ENCODE measurements around the gene TRIM32.
A peak's percentile ranks its signal among the peaks of the same experiment; 100 is the strongest.
"Not testable (repeated sequence)": the region's sequence is repeated elsewhere in the genome, so short reads cannot be mapped to it uniquely, and the experiment has no call there.

Gene TRIM32

DNA sequence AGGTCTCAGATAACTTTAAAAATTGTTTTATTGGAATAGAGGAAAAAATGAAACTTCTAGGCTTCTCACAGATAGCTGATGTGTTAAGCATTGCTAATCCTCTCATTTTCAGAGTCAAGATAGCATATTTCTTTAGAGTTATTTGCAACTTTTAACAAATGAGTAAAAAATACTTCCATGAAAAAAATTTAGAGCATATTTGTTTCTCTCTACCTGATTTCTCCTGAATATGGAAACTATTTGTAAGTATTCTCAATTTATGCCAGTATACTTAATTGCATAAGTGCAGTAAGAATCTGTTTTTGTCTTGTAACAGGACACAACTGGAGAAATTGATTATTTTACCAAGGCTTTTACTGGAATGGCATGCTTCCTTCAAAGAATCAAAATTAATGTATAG is 3.6 kb upstream of the TRIM32 start:
- no peak for DNase-seq

DNA sequence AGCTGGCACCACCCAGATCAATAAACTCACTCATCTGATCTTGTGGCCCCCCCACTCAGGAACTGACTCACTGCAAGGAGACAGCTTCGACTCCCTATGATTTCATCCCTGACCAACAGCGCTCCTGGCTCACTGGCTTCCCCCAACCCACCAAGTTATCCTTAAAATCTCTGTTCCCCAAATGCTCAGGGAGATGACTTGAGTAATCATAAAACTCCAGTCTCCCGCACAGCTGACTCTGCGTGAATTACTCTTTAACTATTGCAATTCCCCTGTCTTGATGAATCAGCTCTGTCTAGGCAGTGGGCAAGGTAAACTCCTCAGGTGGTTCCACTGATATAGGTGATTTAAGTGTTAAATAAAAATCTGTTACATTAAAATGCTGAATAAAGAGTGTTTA is 1.9 kb upstream of the TRIM32 start:
- DNase-seq = no peak

GRCh38 chr9:116686135-116686534 is 970 bp upstream of the TRIM32 start:
- no peak for DNase-seq

GRCh38 chr9:116686693-116687073 is 422 bp upstream of the TRIM32 start:
- DNase-seq = no peak

DNA sequence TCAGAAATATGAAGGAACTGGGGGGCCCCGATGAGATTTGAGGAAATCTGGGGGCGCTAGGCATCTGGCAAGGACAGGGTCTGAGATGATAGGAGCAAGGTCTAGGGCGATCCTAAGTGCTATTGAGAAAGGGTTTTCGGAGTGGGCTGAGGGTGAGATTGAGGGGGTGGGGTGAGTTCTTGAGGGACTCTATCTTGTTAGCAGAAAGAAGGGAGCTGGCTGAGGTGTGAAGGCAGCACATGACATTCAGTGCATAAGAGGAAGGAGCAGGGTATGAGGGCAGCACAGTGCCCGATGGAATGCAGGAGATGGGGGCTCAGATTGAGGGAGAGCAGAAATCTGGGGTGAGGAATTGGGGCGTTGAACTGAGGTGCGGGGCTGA is 640 bp downstream of the TRIM32 start:
- DNase-seq = no peak

- DNase-seq = no peak
These were observed 1.8 kb downstream of the TRIM32 start for GRCh38 chr9:116688806-116689485.

DNA sequence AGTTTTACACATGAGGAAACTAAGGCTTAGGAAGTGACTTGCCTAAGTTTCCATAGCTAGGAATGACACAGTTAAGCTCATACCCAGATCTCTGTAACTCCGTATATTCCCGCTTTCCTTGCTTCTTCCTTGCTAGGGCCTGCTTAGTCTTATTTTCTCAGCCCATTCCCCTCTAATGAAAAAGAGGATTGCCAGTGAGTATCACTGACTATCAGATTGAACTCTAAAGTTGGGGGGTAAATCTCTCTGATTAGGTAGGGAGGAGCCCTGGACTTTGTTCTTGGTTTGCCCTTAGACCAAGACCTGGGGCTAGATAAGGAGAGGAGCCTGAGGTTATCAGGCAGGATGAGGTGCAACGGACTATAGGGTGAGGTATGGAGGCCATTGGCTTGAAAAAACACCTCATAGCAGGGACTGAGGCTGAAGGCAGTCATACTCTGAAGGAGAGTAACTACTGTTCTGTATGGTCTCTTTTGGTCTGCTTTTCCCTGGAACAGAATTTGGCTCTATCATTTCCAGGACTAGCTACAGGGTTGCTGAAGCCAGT is 2.5 kb downstream of the TRIM32 start:
- no peak for DNase-seq

DNA sequence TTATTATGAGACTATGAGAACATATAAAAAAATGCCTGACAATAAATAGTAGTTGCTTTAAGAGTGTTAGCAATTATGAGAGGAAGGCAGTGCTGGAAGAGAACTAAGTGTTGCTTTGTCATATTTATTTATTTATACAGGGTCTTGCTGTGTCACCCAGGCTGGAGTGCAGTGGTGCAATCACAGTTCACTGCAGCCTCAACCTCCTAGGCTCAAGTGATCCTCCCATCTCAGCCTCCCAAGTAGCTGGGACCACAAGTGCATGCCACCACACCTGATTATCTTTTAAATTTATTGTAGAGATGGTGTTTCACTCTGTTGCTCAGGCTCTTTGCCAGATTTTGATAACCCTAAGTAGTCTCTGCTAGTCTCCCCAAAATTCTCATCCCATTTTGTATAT is 3.7 kb downstream of the TRIM32 start:
- DNase-seq = not testable (repeated sequence)

DNA sequence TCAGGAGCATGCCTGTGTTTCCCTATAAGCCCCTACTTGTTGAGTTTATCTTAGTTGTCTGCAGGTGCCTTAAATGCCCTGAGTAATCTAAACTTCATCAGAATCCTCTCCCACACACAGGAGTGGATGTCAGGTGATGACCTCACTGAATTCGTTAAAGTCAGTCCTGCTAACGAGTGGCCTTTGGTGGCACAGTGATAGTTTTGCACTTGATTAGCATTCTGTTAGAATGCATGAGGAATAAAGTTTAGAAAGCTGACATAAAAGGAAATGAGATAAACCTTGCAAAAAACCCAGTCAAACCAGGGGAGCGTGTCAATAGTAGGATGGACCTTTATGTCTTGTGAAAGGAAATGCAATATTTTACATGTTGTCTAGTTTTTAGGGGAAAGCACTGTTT is 4.5 kb downstream of the TRIM32 start:
- DNase-seq = no peak

- no peak for DNase-seq
These were observed 5.5 kb downstream of the TRIM32 start for GRCh38 chr9:116692616-116693015.

DNA sequence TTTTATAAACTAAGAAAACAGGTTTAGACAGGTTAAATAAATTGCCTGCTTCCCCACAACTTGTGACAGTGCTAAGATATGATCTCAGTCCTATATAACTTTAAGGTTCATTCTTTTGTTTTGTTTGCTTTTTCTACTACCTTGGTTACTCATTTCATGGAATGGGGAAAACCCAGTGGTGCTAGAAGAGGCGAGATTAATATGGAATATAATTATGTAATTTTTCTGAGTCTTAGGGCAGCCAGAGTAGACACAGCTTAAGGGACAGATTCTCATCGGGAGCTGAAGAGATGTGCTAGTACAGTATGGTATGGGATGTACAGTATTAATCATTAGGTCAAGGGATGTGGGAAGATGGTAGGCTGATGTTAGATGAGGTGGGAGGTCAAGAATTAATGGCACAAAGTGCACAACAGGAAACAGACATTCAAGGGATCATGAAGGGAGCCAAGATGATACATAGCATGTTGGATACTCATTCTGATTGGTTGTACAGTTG is 6.2 kb downstream of the TRIM32 start:
- no peak for DNase-seq

- no peak for DNase-seq
These were observed 7.7 kb downstream of the TRIM32 start for GRCh38 chr9:116694785-116695291.

- no peak for DNase-seq
These were observed 8.3 kb downstream of the TRIM32 start for GRCh38 chr9:116695438-116695837.

DNA sequence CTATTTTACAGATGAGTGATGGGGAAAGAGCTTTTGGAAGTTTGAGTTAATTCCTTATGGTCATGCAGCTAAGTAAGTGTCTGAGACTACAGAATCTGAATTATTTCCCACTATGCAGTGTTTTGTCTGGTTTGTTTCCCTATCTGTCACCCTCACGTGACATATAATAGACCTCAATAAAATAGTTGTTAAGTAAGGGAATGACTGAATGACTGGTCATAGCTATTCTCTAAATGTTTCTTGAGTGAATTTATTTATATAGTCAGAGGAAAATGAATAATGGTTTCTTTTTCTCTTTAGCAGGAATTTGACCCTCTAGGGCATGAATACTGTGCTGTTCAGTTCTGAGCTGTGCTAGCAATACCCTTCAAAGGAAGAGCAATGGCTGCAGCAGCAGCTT is 10.3 kb downstream of the TRIM32 start:
- DNase-seq = no peak

GRCh38 chr9:116697887-116698286 is 10.8 kb downstream of the TRIM32 start:
- DNase-seq = no peak

DNA sequence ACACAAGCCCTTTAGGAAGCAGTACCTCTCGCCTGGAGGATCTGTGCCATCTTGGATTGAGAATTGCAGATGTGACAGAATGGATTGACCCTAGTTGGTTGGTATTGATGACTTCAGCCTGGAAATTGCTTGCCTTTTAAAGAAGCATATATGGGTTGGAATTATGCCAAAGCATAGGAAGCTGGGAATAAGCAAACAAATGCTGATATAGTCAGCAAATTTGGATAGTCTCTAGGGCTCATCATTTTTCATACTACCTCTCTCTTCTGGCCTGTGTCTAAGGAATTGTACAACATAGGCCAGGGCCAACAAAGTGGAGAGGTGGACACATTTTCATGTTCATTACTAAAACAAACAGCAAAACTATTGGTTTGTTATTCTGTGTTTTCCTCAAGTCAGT is 13.2 kb downstream of the TRIM32 start:
- no peak for DNase-seq

DNA sequence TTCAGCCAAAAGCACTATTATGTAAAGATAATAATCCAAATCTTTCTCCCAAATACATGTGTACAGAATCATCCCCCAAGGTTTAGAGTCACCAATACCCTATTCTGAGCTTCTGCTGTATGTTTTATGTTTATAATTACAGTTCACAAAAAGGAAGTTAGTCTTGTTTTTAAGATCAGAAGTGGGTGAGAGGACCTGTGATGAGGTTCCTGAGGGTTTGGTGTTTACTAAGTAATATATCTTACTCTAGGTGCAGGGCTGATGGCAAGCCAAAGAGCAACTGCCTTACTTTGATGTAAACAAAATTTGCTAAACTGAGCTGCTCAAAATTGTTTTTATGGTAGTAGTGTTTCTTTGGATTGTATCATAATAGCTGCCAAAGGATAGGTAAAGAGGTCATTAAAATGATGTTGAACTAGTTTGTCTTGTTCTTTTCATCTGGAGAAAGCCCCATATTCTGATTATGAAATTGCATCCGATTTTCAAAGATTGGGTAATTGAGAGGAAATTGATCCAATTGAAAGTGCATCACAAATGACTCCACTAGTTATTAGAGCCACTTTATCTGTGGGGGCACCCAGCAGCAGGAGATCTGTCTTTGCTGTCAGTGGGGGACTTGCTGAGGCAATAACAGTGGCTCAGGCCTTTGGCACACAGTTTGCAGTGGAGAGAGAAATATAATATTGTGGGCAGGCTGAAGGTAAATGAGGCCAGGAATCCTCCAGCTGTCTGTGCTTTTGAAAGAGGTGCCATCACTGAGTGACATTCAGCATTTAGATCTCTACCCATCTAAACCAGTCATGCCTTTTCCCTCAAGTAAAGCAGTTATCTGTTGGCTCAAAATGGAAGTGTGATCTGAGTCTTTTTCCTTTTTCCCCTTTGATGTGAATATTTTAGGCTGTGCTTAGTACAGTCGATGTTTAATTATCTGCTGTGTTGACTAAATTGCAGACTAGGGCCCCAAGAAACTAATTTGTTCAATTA is 14.1 kb downstream of the TRIM32 start:
- DNase-seq = peak; percentile 40

- no peak for DNase-seq
These were observed 15.0 kb downstream of the TRIM32 start for GRCh38 chr9:116701940-116702642.

DNA sequence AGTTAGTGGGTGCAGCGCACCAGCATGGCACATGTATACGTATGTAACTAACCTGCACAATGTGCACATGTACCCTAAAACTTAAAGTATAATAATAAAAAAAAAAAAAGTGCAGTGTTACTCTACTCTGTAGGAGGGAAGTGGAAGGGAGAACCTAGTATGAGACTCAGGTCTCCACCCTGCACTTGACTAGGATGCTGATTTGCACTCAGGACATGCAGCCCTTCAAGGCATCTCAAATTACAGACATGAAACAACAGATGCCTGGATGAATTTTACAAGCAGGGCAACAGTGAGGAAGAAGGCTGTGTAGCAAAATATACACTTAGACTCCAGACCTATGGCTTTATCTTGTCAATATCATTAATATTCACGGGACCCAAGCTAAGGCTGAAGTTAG is 16.5 kb downstream of the TRIM32 start:
- DNase-seq = no peak

- no peak for DNase-seq
These were observed 17.4 kb downstream of the TRIM32 start for GRCh38 chr9:116704470-116704869.

DNA sequence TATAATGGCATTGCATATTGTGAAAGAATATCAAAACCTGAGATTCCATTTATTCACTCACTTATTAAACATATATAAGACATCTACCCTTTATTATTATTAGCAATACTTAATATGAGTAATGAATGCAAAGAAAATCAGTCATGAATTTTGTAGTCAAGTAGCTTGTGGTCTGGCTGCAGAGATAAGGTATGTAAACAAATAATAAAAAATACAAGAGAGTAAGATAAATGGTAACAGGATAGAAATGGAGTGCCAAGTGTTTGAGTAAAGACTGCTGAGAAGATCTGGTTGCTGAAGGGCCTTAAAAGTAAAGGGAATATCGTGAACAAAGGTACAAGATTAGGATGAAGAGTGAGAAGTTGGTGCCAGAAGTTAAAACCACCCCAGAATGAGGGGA is 18.4 kb downstream of the TRIM32 start:
- DNase-seq = no peak

DNA sequence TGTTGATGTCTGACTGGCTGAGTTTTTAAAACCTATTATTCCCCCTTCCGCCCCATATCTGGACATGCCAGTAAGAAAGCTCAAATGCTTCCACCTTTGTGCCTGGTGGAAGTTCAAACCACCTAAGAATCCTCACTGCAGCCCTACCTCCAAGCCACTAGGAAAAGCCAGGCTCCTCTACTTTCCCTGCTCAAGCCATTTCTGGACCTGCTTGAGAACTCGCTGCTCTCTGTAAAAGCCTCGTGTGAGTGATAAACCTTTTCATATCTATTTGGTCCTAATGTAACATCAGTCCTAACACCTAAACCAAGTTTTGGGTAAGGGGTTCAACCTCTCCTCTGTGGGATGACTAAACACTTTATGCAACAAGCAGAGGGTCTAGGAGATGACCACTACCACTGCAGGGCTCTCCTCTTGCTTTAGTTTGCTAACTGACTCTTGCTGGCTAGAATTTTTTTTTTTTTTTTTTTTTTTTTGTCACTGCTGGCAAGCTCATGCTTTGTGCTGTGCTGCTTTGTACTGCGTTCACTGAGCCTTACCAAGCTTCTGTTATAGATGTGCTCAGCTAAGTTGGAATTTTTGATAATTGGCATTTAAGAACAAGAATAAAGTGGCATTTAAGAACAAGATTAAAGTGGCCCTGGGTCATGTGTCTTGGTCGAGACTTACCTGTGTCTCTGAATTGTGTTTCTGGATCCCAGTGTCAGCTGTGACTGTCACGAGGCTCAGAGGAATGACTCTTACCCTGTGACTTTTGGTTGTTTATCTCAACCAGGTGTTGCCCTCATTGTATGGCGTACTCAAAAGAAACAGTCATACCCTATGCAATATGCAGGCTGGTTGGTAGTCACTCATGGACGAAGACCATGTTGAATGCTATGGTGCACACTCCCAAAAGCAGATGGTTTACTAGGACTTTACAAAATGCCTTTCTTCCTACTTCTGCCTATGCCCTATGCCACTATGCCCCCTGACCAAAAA is 19.5 kb downstream of the TRIM32 start:
- no peak for DNase-seq
